ENCODE results near the gene C5orf15.

The C5orf15 gene

GRCh38 chr5:133981714-133982113, 13.3 kb upstream of the C5orf15 start:
- no peak for TF ChIP-seq EZH2 (IDR thresholded peaks at IDR 0.05; ENCODE audit: borderline replicate concordance, low read depth, low read length, severe bottlenecking)
- TF ChIP-seq, protein P1, sequence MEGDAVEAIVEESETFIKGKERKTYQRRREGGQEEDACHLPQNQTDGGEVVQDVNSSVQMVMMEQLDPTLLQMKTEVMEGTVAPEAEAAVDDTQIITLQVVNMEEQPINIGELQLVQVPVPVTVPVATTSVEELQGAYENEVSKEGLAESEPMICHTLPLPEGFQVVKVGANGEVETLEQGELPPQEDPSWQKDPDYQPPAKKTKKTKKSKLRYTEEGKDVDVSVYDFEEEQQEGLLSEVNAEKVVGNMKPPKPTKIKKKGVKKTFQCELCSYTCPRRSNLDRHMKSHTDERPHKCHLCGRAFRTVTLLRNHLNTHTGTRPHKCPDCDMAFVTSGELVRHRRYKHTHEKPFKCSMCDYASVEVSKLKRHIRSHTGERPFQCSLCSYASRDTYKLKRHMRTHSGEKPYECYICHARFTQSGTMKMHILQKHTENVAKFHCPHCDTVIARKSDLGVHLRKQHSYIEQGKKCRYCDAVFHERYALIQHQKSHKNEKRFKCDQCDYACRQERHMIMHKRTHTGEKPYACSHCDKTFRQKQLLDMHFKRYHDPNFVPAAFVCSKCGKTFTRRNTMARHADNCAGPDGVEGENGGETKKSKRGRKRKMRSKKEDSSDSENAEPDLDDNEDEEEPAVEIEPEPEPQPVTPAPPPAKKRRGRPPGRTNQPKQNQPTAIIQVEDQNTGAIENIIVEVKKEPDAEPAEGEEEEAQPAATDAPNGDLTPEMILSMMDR (IDR thresholded peaks at IDR 0.05; ENCODE audit: borderline replicate concordance, extremely low read depth, low read length, poor library complexity, severe bottlenecking), result no peak
- Histone ChIP-seq H3K79me2 (ENCODE audit: insufficient read depth, low read length) (peaks cover 38% of the 10 kb centered on the region), H3K4me3 (ENCODE audit: low read depth in 1 of 2, low read length in 2 of 2) (no peak overlapping the region), H3K9me3 (ENCODE audit: insufficient read depth, low read length, severe bottlenecking) (no peaks in the 10 kb centered on the region), H3K4me1 (ENCODE audit: insufficient read depth, low read length) (no peaks in the 10 kb centered on the region), H3K27ac (ENCODE audit: low read length) (no peak overlapping the region), H2AFZ (ENCODE audit: low read depth, low read length) (no peak overlapping the region), H3K27me3 (ENCODE audit: insufficient read depth, low read length, poor library complexity) (no peaks in the 10 kb centered on the region), H3K4me2 (ENCODE audit: insufficient read depth, low read length) (no peak overlapping the region), H3K9ac (ENCODE audit: low read depth, low read length) (no peak overlapping the region), H3K36me3 (ENCODE audit: insufficient read depth, low read length) (peaks cover 91% of the 10 kb centered on the region), H4K20me1 (ENCODE audit: insufficient read depth, low read length) (peaks cover 20% of the 10 kb centered on the region)
- no peak for DNase-seq
- peak; percentile 67 for ATAC-seq (ENCODE audit: insufficient read depth, low read depth)

GRCh38 chr5:133980652-133981051, 12.2 kb upstream of the C5orf15 start:
- H3K4me1 ChIP-seq (ENCODE audit: insufficient read depth, low read length), result no peaks in the 10 kb centered on the region
- no peak for ATAC-seq (ENCODE audit: insufficient read depth, low read depth)
- peaks cover 90% of the 10 kb centered on the region for H3K36me3 ChIP-seq (ENCODE audit: insufficient read depth, low read length)
- no peaks in the 10 kb centered on the region for H3K27me3 ChIP-seq (ENCODE audit: insufficient read depth, low read length, poor library complexity)
- H3K27ac ChIP-seq (ENCODE audit: low read length), result no peak overlapping the region
- no peak for DNase-seq
- no peak overlapping the region for H3K4me3 ChIP-seq (ENCODE audit: low read depth in 1 of 2, low read length in 2 of 2)
- TF ChIP-seq, protein P1 (IDR thresholded peaks at IDR 0.05; ENCODE audit: borderline replicate concordance, extremely low read depth, low read length, poor library complexity, severe bottlenecking), result no peak
- no peak for TF ChIP-seq EZH2 (IDR thresholded peaks at IDR 0.05; ENCODE audit: borderline replicate concordance, low read depth, low read length, severe bottlenecking)
- H3K4me2 ChIP-seq (ENCODE audit: insufficient read depth, low read length), result no peak overlapping the region
- peaks cover 29% of the 10 kb centered on the region for H3K79me2 ChIP-seq (ENCODE audit: insufficient read depth, low read length)
- no peaks in the 10 kb centered on the region for H3K9me3 ChIP-seq (ENCODE audit: insufficient read depth, low read length, severe bottlenecking)
- H2AFZ ChIP-seq (ENCODE audit: low read depth, low read length), result no peak overlapping the region
- peaks cover 15% of the 10 kb centered on the region for H4K20me1 ChIP-seq (ENCODE audit: insufficient read depth, low read length)
- no peak overlapping the region for H3K9ac ChIP-seq (ENCODE audit: low read depth, low read length)

DNA sequence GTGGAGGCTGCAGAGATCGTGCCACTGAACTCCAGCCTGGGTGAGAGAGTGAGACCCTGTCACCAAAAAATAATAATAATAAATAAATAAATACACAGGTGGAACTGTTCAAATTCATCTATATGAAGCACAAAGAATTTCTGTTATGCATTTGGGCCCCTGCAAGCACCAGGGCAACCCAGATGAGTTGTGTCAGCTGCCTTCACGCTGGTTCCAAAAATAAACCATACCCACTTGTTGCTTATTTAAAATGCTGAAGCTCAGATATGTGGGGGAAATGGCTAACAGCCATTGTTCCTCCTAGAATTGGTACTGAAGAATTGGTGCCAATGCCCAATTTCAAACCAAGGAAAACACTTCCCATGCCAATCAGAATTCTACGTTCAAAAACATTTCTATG, 10.5 kb upstream of the C5orf15 start:
- H3K4me2 ChIP-seq (ENCODE audit: insufficient read depth, low read length), result no peak overlapping the region
- H3K79me2 ChIP-seq (ENCODE audit: insufficient read depth, low read length), result peaks cover 16% of the 10 kb centered on the region; the same call in 1 of the 2 replicates
- H3K27me3 ChIP-seq (ENCODE audit: insufficient read depth, low read length, poor library complexity), result no peaks in the 10 kb centered on the region
- no peak overlapping the region for H3K9ac ChIP-seq (ENCODE audit: low read depth, low read length)
- no peak overlapping the region for H2AFZ ChIP-seq (ENCODE audit: low read depth, low read length)
- H4K20me1 ChIP-seq (ENCODE audit: insufficient read depth, low read length), result peaks cover 9% of the 10 kb centered on the region
- H3K4me1 ChIP-seq (ENCODE audit: insufficient read depth, low read length), result no peaks in the 10 kb centered on the region
- H3K36me3 ChIP-seq (ENCODE audit: insufficient read depth, low read length), result peaks cover 90% of the 10 kb centered on the region
- TF ChIP-seq, protein P1 (IDR thresholded peaks at IDR 0.05; ENCODE audit: borderline replicate concordance, extremely low read depth, low read length, poor library complexity, severe bottlenecking), result no peak
- TF ChIP-seq EZH2 (IDR thresholded peaks at IDR 0.05; ENCODE audit: borderline replicate concordance, low read depth, low read length, severe bottlenecking), result no peak
- ATAC-seq (ENCODE audit: insufficient read depth, low read depth) (no peak), DNase-seq (no peak)
- H3K9me3 ChIP-seq (ENCODE audit: insufficient read depth, low read length, severe bottlenecking), result no peaks in the 10 kb centered on the region
- H3K27ac ChIP-seq (ENCODE audit: low read length), result no peak overlapping the region
- H3K4me3 ChIP-seq (ENCODE audit: low read depth in 1 of 2, low read length in 2 of 2), result no peak overlapping the region

DNA sequence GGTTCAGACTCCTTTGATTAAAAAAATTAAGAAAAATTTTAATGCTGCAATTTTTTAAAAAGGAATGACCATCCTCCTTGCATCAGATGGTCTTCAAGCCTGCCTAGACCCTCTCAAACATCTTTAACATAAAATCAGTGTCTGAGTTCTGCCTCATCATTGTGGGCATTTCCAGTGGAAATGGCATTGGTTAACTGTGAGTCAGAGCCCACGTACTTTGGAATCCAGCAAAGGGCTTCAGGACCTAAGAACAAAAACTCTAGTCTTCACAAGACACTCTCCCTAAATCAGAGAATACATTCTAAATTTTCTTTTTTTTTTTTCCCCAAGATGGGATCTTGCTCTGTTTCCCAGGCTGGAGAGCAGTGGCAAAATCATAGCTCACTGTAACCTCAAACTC, 9.4 kb upstream of the C5orf15 start:
- H3K4me3 ChIP-seq (ENCODE audit: low read depth in 1 of 2, low read length in 2 of 2), result no peak overlapping the region
- peaks cover 9% of the 10 kb centered on the region for H4K20me1 ChIP-seq (ENCODE audit: insufficient read depth, low read length)
- H2AFZ ChIP-seq (ENCODE audit: low read depth, low read length), result no peak overlapping the region
- no peak for TF ChIP-seq EZH2 (IDR thresholded peaks at IDR 0.05; ENCODE audit: borderline replicate concordance, low read depth, low read length, severe bottlenecking)
- TF ChIP-seq, protein P1 (IDR thresholded peaks at IDR 0.05; ENCODE audit: borderline replicate concordance, extremely low read depth, low read length, poor library complexity, severe bottlenecking), result no peak
- no peaks in the 10 kb centered on the region for H3K9me3 ChIP-seq (ENCODE audit: insufficient read depth, low read length, severe bottlenecking)
- no peak for ATAC-seq (ENCODE audit: insufficient read depth, low read depth)
- DNase-seq, result no peak
- no peak overlapping the region for H3K27ac ChIP-seq (ENCODE audit: low read length)
- no peaks in the 10 kb centered on the region for H3K4me1 ChIP-seq (ENCODE audit: insufficient read depth, low read length)
- H3K27me3 ChIP-seq (ENCODE audit: insufficient read depth, low read length, poor library complexity), result no peaks in the 10 kb centered on the region
- H3K4me2 ChIP-seq (ENCODE audit: insufficient read depth, low read length), result no peak overlapping the region
- peaks cover 92% of the 10 kb centered on the region for H3K36me3 ChIP-seq (ENCODE audit: insufficient read depth, low read length)
- H3K79me2 ChIP-seq (ENCODE audit: insufficient read depth, low read length), result peaks cover 9% of the 10 kb centered on the region; the same call in 1 of the 2 replicates
- no peak overlapping the region for H3K9ac ChIP-seq (ENCODE audit: low read depth, low read length)
